H1 (cell line): ENCODE data around the gene OLFML2B. TPM values are rescaled to one million over a fixed set of nuclear protein-coding genes. Genes with fewer than 3 reads are reported as not detected.

Source experiments
- CTCF ChIA-PET: fragments of 300-600 bp; sonication (Branson Sonifier 250); formaldehyde crosslinking; loops from one replicate; lab custom pipeline; 2021; ENCODE audit not compliant: partially characterized antibody; lab: Charles Lee
- POLR2A ChIA-PET: fragments of 300-600 bp; sonication (Branson Sonifier 250); formaldehyde crosslinking; loops from one replicate; lab custom pipeline; 2021; ENCODE audit warnings: inconsistent platforms; ENCODE audit not compliant: partially characterized antibody; lab: Charles Lee
- DNase-seq, 2 experiments: peaks; one replicate each; pipeline versions ENCODE4 v3.0.0 to v3.0.0-alpha.2; 2010 to 2022; ENCODE audit warnings: low spot score in 2 of 2, low read depth in 1 of 2, mixed read lengths in 1 of 2
- FAIRE-seq: peaks from 2 replicates; lab custom pipeline; 2011; peaks lifted over from hg19 to GRCh38; lab: Jason Lieb, UNC
- H2AFZ ChIP-seq: 2 replicates; pipeline ENCODE4 v1.8.1; 2012; ENCODE audit warnings: low read length, inconsistent platforms
- H2AK5ac ChIP-seq: 2 replicates; pipeline ENCODE4 v1.6.1; 2013; ENCODE audit warnings: low read depth, low read length
- H2BK120ac ChIP-seq: replicated peaks from 2 replicates; pipeline ENCODE3; 2013; ENCODE audit warnings: low read depth, low read length, inconsistent platforms
- H2BK12ac ChIP-seq: 2 replicates; pipeline ENCODE4 v1.6.1; 2013; ENCODE audit warnings: low read depth, low read length
- H2BK15ac ChIP-seq: 2 replicates; pipeline ENCODE4 v1.6.1; 2013; ENCODE audit warnings: low read length
- H2BK20ac ChIP-seq: 2 replicates; pipeline ENCODE4 v1.6.1; 2013; ENCODE audit warnings: low read length
- H2BK5ac ChIP-seq: 2 replicates; pipeline ENCODE4 v1.6.1; 2013; ENCODE audit warnings: low read depth, low read length
- H3K14ac ChIP-seq: 2 replicates; pipeline ENCODE4 v1.6.1; 2013; ENCODE audit warnings: inconsistent platforms; ENCODE audit not compliant: insufficient read length
- H3K18ac ChIP-seq: 2 replicates; pipeline ENCODE4 v1.6.1; 2013; ENCODE audit warnings: low read length; ENCODE audit errors: extremely low read depth
- H3K23ac ChIP-seq: 2 replicates; pipeline ENCODE4 v1.6.1; 2013; ENCODE audit warnings: inconsistent platforms; ENCODE audit not compliant: insufficient read length
- H3K23me2 ChIP-seq: 2 replicates; pipeline ENCODE4 v1.6.1; 2013; ENCODE audit warnings: low read depth, low read length
- H3K27ac ChIP-seq: 2 replicates; pipeline ENCODE4 v1.6.1; 2011; ENCODE audit warnings: low read depth, low read length, inconsistent platforms
- H3K27me3 ChIP-seq, 4 experiments: replicated peaks in 1 of 4; 1 replicate in 1 of 4; 2 replicates in 3 of 4; pipeline versions ENCODE4 v1.6.1 to v1.8.1; 2011 to 2013; ENCODE audit warnings: low read length in 3 of 4, mild to moderate bottlenecking in 3 of 4, inconsistent platforms in 2 of 4, mixed read lengths in 2 of 4, moderate library complexity in 1 of 4; ENCODE audit not compliant: control insufficient read depth in 3 of 4, insufficient read depth in 3 of 4; ENCODE audit errors: extremely low read depth in 1 of 4
- H3K36me3 ChIP-seq, 4 experiments: 2 replicates each; pipeline versions ENCODE4 v1.6.1 to v1.8.1; 2011 to 2013; ENCODE audit warnings: mild to moderate bottlenecking in 4 of 4, low read length in 3 of 4, moderate library complexity in 2 of 4, control low read depth in 1 of 4, inconsistent platforms in 1 of 4; ENCODE audit not compliant: insufficient read depth in 4 of 4, control insufficient read depth in 2 of 4
- H3K4ac ChIP-seq: replicated peaks from 2 replicates; pipeline ENCODE3; 2013; ENCODE audit warnings: low read length, low read depth, mixed read lengths, inconsistent platforms; ENCODE audit not compliant: insufficient read length
- H3K4me1 ChIP-seq, 4 experiments: replicated peaks in 1 of 4; 1 replicate in 1 of 4; 2 replicates in 3 of 4; pipeline versions ENCODE4 v1.6.1 to v1.8.1; 2011 to 2013; ENCODE audit warnings: low read length in 3 of 4, inconsistent platforms in 2 of 4, mixed read lengths in 1 of 4; ENCODE audit not compliant: insufficient read depth in 4 of 4, control insufficient read depth in 3 of 4
- H3K4me2 ChIP-seq, 2 experiments: 2 replicates each; pipeline versions ENCODE4 v1.6.1 to v1.8.1; 2011 to 2013; ENCODE audit warnings: low read depth in 2 of 2, low read length in 2 of 2, control low read depth in 1 of 2, inconsistent platforms in 1 of 2, mild to moderate bottlenecking in 1 of 2; ENCODE audit not compliant: insufficient read depth in 1 of 2
- H3K4me3 ChIP-seq, 4 experiments: fragments of 200-600, 300-600 bp in 1 of 4; sonication (generic), shearing (Covaris generic), sonication (Bioruptor Twin) in 1 of 4; 2 replicates each; pipeline versions ENCODE4 v1.5.1 to v1.8.1; 2011 to 2016; ENCODE audit warnings: low read length in 4 of 4, low read depth in 3 of 4, control low read depth in 2 of 4, inconsistent platforms in 2 of 4, mild to moderate bottlenecking in 2 of 4, mixed read lengths in 1 of 4, moderate library complexity in 1 of 4; ENCODE audit not compliant: insufficient read depth in 2 of 4; ENCODE audit errors: extremely low read depth in 1 of 4
- H3K56ac ChIP-seq: replicated peaks from 2 replicates; pipeline ENCODE3; 2013; ENCODE audit warnings: low read depth, mild to moderate bottlenecking, mixed read lengths, low read length, inconsistent platforms; ENCODE audit not compliant: insufficient read length
- H3K79me1 ChIP-seq: 2 replicates; pipeline ENCODE4 v1.6.1; 2013; ENCODE audit warnings: low read depth, low read length, control low read depth
- H3K79me2 ChIP-seq, 2 experiments: 2 replicates each; pipeline versions ENCODE4 v1.6.1 to v1.8.1; 2012 to 2013; ENCODE audit warnings: low read length in 2 of 2, mild to moderate bottlenecking in 2 of 2, inconsistent platforms in 1 of 2; ENCODE audit not compliant: insufficient read depth in 2 of 2, control insufficient read depth in 1 of 2
- H3K9ac ChIP-seq, 4 experiments: replicated peaks in 1 of 4; 1 replicate in 1 of 4; 2 replicates in 3 of 4; pipeline versions ENCODE4 v1.6.1 to v1.8.1; 2011 to 2013; ENCODE audit warnings: low read depth in 3 of 4, low read length in 3 of 4, control low read depth in 2 of 4, mild to moderate bottlenecking in 2 of 4, moderate library complexity in 2 of 4, inconsistent platforms in 1 of 4; ENCODE audit errors: extremely low read depth in 1 of 4
- H3K9me3 ChIP-seq, 2 experiments: 2 replicates each; pipeline versions ENCODE4 v1.6.1 to v1.8.1; 2012 to 2013; ENCODE audit warnings: mild to moderate bottlenecking in 2 of 2, moderate library complexity in 2 of 2, control low read depth in 1 of 2, inconsistent platforms in 1 of 2, low read depth in 1 of 2, low read length in 1 of 2, mixed read lengths in 1 of 2; ENCODE audit not compliant: insufficient read depth in 2 of 2
- H4K20me1 ChIP-seq, 2 experiments: replicated peaks in 1 of 2; 2 replicates each; pipeline versions ENCODE3 to v1.8.1; 2011 to 2013; ENCODE audit warnings: inconsistent platforms in 2 of 2, low read length in 2 of 2, mild to moderate bottlenecking in 1 of 2; ENCODE audit not compliant: insufficient read depth in 2 of 2, control insufficient read depth in 1 of 2
- H4K5ac ChIP-seq: 2 replicates; pipeline ENCODE4 v1.6.1; 2013; ENCODE audit warnings: low read length, low read depth, mixed read lengths, inconsistent platforms; ENCODE audit not compliant: insufficient read length
- H4K8ac ChIP-seq: 2 replicates; pipeline ENCODE4 v1.8.0; 2013; ENCODE audit warnings: mild to moderate bottlenecking, moderate library complexity, low read length, inconsistent platforms; ENCODE audit not compliant: insufficient read depth; ENCODE audit errors: extremely low read depth
- H4K91ac ChIP-seq: replicated peaks from 2 replicates; pipeline ENCODE3; 2013; ENCODE audit warnings: low read length, mixed read lengths, inconsistent platforms; ENCODE audit not compliant: insufficient read length
- GABPA ChIP-seq: IDR thresholded peaks from 2 replicates; pipeline ENCODE4 v1.6.1; 2011; ENCODE audit warnings: mild to moderate bottlenecking, low read length, moderate library complexity, borderline replicate concordance; ENCODE audit not compliant: insufficient read depth
- KDM1A ChIP-seq: fragments of 200-600, 300-600 bp; sonication (generic); IDR thresholded peaks from 2 replicates; pipeline ENCODE4 v1.7.1; 2016; ENCODE audit warnings: mild to moderate bottlenecking, low read length, borderline replicate concordance
- polyA plus RNA-seq, 7 experiments: library from polyadenylated mRNA; depleted of rRNA in 3 of 7; stranded (reverse) in 5 of 7; unstranded in 2 of 7; fragments of >200 nt in 5 of 7; fragments of 200-250 nt in 2 of 7; gene quantifications; 1 replicate in 5 of 7; 2 replicates in 1 of 7; 4 replicates in 1 of 7; pipeline versions ENCODE4 v1.2.1 to v1.2.3, GENCODE V29; 2011 to 2013; ENCODE audit warnings: missing spikeins in 2 of 7, mixed read lengths in 2 of 7
- total RNA-seq: library from RNA; stranded (reverse); fragmentation: NEBNext Ultra II Directional; extraction: Animal tissue kit (Norgen Biotek cat#: 25700); gene quantifications from 2 replicates; pipeline ENCODE4 v1.2.1, GENCODE V29; 2021

Gene OLFML2B
- total and polyA plus RNA-seq, 2 of the 8 experiments (the other 6 are each of a cell fraction or from before 2014, with no cell fraction given), result 6.5 to 10.4 TPM

DNA sequence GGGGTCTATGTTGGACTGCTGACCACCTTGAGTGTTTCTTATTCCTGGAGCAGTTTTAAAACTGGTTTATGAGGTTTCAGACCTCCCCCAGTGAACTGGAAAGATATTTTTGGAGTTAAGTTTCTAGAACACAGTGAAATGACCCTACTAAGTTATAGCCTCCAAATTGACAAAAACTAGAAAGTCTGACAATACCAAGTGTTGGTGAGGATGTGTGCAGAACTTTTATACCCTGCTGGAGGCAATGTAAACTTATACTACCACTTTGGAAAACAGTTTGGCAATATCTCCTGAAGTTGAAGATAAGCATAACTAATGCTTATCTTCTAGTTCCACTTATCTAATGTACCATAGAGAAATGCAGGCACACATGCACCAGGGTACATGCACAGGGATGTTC lies 10.4 kb downstream of the OLFML2B start:
- Histone ChIP-seq H3K36me3 (no peaks in the 10 kb centered on the region), H2BK12ac (no peak overlapping the region), H3K23ac (no peak overlapping the region), H3K4ac (peak overlapping the region; percentile 81), H3K4me3 (no peak overlapping the region), H4K8ac (no peak overlapping the region), H3K14ac (no peak overlapping the region), H3K79me2 (no peaks in the 10 kb centered on the region), H2BK5ac (no peak overlapping the region), H3K79me1 (no peaks in the 10 kb centered on the region), H2AK5ac (no peak overlapping the region), H3K4me2 (no peak overlapping the region), H4K5ac (no peak overlapping the region), H2AFZ (no peak overlapping the region), H3K56ac (no peak overlapping the region), H3K27ac (no peak overlapping the region), H3K9me3 (peaks cover 0 to 5% of the 10 kb centered on the region in 2 experiments; a peak in 1 of 4 replicates), H2BK15ac (no peak overlapping the region), H2BK20ac (no peak overlapping the region), H3K4me1 (peaks cover 2 to 13% (median 6%) of the 10 kb centered on the region in 4 experiments; a peak in 3 of 7 replicates), H2BK120ac (no peak overlapping the region), H3K27me3 (no peaks in the 10 kb centered on the region), H3K23me2 (no peaks in the 10 kb centered on the region; the same call in 1 of the 2 replicates), H3K9ac (no peak overlapping the region), H3K18ac (no peak overlapping the region), H4K91ac (no peak overlapping the region), H4K20me1 (no peaks in the 10 kb centered on the region)
- DNase-seq (no peak), FAIRE-seq (no peak)
- 0 out of 2 replicates have a peak, but pooled peaks have one; percentile 10 for TF ChIP-seq KDM1A
- TF ChIP-seq GABPA, result no peak
- POLR2A ChIA-PET, result no interaction called here
- CTCF ChIA-PET, result interaction anchor here (1.4 kb wide), 1 partner anchor 221 kb away, joined by 4 read pairs; no protein-coding TSS in a partner anchor
